CD4-positive, alpha-beta T cell treated with Interleukin-17A for 4 hours (primary cell): ENCODE results near the gene SYCE3.
"Not testable (repeated sequence)": the region's sequence is repeated elsewhere in the genome, so short reads cannot be mapped to it uniquely, and the experiment has no call there.

ENCODE experiments used
- DNase-seq: peaks from one replicate; pipeline ENCODE4 v3.0.0-alpha.2; 2020; ENCODE audit warnings: mixed read lengths

SYCE3 gene

DNA sequence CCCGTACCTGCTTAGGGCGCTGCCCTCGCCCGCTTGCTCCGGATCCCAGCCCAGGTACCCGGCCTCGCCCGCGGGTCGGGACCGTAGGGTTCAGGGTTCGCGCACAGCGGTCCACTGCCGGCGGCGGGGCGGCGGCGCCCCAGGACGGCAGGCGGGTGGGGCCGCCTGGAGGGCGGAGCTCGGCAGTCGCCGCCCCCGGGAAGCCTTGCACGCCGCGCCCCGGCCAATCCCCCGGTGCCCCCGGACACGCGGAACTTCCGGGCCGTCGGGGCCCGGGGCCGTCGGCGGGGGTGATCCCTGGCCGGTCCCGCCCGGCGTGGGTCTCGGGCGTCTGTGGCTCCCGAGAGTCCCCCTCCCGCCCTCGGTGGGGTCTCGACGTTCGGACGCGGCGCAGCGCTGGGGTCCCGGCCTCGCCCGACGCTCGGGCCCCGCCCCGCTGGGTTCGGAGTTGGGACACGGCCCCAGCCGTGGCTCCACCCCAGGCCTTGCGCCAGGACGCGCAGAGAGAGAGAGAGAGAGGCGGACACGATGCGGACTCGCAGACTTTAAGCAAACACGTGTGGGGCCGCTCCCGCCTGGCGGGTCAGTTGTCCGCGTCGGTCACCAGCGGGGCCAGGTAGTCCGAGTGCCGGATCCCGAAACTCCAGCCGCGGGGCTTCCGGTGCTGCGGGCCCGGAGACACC, 32.7 kb downstream of the SYCE3 start, which contains the start of gene TYMP:
Gene TYMP (minus strand): TSS at position 116 of the 683 bp plus-strand sequence. CDS start 303 bp downstream, outside the sequence.
- DNase-seq, result peak; percentile 75

DNA sequence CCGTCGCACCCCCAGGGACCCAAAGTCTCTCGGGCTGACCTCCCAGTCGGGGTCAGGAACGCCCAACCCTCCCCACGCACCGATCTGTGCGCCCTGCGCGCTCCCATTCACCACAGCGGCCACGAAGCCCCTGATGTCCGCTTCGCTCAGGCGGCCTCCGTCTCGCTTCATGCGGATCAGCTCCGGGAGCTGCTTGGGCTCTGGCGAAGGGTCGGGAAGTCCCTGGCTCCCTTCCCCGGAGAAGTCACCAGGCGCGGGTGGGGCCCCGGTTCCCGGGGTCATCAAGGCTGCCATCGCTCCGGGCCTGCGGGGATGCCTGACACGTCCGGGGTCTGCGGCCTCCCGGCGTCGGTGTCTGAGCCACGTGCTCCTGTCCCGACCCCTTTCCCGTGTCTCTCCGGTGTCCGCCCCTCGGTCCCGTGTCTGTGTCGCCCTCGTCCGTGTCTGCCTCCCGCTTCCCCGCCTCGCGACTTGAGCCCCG, 33.3 kb downstream of the SYCE3 start:
- DNase-seq, result no peak

DNA sequence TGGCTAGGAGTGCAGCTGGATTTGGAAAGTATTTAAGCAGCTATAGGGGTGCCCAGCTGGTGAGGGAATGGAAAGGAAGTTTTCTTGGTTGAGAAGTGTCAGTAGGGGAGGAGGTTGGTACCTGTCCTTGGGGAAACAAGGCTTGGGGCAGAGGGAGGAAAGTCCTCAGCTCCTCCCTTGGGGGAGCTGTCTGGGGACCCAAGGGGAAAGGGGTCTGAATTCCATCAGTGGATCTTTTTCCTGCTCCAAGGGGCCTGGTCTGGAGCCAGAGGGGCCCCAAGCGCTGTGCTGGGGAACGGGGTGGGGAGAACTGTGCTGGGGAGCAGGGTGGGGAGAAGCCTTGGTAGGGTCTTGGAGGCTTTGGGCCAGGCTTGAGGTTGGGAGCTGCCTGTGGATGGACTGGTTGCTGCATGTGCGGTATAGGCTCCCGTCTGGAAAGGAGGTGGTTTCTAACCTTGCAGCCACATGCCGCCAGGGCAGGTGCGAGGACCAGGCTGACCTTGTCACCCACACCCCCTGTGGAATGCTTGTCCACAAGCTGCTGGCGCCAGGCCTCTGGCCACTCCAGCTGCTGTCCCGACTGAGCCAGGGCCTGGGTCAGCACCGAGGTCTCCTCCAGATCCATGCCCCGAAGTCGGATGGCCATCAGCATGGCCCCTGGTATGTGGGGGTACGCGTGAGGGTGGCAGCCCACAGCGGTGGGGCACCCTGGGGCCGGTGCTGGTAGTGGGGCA, 33.9 kb downstream of the SYCE3 start:
- no peak for DNase-seq

DNA sequence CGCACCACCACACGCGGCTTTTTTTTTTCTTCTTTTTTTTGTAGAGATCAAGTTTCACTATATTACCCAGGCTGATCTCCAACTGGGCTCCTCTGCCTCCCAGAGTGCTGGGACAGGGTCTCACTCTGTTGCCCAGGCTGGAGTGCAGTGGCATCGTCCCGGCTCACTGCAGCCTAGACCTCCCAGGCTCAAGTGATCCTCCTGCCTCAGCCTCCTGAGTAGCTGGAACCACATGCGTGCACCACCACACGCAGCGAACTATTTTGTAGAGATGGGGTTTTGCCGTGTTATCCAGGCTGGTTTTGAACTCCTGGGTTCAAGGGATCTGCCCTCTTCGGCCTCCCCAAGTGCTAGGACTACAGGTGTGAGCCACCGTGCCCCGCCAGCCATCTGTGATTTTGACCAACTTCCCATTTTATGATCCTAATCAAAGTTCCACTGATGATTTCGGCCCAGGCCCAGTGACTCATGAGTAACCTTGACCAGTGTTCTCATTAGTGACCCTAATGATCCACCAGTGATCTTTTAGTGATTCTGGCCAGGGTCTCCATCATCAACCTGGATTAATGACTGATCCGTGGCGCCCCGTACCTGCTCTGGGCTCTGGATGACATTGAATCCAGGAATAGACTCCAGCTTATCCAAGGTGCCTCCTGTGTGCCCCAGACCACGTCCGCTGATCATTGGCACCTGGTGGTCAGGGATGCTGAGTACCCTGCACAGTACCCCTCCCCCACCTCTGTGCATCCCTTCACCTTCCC, 34.6 kb downstream of the SYCE3 start:
- DNase-seq, result no peak

DNA sequence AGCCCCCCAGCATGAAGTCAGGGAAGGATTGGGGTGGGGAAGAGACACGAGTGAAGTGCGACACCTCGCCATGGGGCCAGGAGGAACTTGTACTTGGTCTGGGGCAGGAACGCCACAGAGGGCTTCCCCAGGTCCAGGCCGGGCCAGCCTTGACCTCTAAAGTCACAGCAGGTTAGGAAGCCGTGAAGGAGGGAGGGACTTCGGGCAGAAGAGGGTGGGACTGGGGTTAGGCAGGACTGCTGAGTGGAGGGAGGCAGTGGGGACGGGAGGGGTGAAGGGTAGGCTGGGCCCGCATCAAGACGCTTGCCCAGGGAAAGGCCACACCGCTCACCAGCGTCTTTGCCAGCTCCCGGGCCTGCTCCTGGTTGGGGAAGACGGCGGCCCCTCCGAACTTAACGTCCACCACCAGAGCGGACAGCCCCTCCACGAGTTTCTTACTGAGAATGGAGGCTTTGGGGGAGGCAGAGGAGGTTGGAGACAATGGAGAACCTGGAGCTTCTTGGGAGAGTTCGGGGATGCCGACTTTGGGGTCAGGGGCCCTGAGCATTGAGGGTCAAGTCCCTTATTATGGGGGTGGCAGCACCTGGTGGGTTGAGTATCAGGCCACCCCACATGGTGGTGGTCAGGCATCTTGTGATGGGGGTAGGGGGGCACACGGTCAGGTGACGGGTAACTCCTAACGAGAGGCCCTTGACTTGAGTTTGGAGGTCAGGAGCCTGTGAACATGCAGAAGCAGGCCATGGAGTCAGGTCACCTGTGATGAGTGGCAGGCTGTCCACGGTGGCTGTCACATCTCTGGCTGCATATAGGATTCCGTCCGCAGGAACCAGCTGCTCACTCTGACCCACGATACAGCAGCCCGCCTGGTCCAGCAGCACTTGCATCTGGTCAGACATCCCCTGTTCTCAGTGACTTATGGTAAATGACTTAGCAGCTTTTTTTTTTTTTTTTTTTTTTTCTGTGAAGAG, 35.6 kb downstream of the SYCE3 start:
- peak; percentile 45 for DNase-seq

DNA sequence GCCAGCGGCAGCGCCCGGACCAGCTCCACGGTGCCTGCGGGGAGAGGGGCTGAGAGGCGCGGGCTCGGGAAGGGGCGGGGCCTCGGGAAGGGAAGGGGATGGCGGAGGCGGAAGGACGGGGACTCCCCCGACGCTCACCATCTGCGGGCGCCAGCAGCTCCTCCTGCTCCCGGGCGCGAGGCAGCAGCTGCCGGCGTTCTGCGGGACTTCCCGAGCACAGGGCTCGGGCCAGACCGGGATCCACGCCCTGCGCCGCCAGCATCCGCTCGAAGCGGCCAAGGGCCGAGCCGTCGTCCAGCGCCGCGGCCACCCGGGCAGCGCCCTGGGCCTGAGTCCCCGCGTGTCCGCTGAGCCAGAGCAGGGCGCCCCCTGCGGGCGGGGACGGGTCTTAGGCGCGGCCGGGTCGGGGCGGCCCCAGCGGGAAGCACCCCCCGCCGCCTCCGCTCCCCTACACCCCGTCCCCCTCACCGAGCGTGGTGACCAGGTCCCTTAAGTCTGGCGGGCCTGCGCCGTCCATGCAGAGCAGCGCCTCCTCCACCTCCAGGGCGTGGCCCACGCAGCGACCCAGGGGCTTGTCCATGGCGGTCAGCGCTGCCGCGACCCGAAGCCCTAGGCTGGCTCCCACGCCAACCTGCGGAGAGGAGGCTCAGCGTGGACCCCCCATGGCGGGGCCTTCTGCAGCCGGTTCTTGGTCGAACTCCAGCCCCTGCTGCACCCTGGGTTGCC, 36.4 kb downstream of the SYCE3 start:
- DNase-seq, result peak; percentile 90

DNA sequence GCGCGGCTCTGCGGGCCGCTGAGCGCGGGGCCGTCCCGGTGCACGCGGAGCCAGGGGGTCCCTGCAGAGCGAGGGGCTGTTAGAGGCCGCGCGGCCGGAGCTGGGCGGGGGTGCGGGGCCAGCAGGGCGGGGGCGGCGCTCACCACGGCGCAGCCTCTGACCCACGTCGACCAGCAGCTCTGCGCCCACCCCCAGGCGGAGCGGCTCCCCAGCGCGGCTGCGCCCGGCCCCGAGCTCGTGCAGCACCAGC, 36.9 kb downstream of the SYCE3 start:
- no peak for DNase-seq

DNA sequence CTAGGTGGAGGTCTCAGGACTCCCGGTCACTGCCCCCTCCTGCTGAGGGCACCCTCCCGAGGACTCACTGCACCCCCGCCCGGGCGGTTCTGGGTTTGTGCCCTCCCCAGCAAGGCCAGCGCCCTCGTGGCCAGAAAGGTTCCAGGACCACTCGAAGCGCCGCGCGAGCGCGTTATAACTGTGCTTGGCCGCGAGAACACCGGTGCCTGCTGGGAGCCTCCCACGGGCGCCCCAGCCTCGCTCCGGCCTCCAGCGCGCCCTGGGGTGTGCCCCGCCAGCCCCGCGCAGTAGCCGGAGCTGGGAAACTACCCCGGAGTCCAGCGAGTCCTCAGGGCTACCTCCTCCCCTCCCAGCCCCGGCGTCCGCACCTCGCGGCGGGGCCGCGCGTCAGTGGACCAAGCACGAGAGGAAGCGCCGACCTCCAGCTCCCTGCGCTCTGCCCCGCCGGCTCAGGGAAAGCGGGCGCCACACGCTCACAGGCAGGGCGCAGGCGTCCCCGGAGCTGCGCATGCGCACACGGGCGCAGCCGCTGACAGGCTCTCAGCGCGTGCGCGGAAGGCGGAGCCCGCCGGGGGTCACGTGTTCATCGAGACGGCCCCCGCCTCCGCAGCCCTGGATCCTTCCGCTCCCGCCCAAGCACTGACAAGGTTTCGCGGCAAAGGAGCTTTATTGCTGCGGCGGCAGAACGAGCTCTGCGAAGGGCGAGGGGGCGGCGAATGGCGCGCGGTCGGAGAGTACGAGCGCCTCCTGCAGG, 37.4 kb downstream of the SYCE3 start, which contains the start of gene SCO2:
Gene SCO2 (minus strand): TSS at position 495 of the 754 bp plus-strand sequence. CDS start 1,187 bp downstream, outside the sequence.
- DNase-seq, result peak; percentile 98

DNA sequence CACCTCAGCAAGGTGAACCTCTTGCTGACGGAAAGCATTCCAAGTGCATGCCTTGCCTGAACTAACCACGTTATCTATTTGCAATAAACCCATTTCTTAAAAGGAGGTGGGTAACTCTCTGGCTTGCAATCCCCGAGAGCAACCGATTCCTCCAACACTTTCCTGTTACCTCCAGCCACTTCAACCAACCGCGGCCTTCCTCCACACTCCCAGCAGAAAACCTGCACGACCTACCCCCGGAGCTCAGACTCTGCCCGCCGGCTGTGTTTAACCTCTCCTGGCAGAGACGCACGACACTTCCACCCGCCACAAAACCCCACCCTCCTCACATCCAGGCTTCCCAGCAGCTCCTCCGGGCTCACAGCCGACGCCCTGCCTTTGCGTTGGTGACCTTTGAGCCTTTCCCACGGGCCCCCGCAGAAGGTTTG, 38.0 kb downstream of the SYCE3 start:
- no peak for DNase-seq

DNA sequence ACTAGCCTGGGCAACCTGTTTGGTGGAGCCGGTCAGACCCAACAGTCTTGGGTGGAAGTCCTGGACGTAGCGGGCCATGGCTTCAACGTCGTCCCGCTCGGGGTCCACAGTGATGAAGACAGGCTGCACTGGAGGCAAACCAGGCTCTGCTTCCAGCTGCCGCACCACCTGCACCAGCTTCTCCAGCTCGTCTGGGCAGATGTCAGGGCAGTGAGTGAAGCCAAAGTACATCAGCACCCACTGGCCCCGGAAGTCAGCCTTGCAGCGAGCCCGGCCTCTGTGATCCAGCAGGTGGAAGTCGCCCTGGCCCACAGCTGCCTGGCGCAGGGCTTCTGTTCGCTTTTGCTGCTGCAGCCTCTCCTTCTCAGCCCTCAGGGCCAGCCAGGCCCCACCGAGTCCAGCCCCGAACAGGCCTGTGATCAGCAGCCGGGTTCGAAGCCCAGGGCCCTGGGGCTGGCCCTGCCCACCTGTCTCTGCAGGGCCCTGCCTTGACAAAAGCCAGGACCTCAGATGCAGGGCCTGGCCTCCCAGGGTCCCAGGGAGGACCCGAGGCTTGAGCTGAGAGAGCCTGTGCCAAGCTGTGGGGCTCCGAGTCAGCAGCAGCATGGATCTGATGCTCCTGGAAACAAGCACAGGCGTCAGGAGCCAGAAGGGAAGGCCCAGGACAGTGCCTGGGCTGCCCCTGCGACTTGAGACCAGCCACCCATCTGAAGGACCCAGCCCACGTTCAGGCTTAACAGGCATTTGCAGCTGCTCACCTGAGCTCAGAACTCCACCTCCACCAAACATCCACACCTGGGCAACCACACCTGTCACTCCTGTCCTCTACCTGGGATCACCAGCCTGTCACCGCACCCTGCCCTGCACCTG, 38.7 kb downstream of the SYCE3 start:
- no peak for DNase-seq

DNA sequence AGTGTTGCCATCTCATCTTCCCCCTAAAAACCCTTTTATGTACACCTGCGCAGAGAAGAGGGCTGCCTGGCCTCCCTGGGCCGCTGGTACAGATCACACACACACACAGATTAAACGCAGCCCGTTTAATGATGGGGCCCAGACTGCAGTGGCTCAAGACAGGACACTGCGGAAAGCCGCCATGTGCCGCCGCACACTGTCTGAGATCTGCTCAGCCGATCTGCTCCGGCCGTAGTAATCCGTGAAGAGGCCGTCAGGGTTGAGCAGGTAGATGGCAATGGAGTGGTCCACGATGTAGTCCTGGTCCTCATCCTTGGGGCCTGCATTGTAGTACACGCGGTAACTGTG, 39.3 kb downstream of the SYCE3 start:
- no peak for DNase-seq

DNA sequence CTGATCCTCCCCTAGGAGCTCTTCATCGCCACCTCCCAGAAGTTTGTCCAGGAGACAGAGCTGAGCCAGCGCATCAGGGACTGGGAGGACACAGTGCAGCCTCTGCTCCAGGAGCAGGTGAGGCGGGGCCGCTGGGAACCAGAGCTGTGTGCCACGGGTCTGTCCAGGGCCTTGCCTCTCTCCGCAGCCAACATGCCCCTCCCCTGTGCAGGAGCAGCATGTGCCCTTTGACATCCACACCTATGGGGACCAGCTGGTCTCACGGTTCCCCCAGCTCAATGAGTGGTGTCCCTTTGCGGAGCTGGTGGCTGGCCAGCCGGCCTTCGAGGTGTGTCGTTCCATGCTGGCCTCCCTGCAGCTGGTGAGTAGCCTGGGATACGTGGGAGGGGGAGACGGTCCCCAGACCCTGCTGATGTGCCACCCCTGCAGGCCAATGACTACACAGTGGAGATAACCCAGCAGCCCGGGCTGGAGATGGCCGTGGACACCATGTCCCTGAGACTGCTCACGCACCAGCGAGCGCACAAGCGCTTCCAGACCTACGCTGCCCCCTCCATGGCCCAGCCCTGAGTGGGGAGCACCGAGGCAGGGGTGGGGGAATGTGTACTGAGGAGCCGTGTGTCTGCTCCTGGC, 39.8 kb downstream of the SYCE3 start:
- no peak for DNase-seq

DNA sequence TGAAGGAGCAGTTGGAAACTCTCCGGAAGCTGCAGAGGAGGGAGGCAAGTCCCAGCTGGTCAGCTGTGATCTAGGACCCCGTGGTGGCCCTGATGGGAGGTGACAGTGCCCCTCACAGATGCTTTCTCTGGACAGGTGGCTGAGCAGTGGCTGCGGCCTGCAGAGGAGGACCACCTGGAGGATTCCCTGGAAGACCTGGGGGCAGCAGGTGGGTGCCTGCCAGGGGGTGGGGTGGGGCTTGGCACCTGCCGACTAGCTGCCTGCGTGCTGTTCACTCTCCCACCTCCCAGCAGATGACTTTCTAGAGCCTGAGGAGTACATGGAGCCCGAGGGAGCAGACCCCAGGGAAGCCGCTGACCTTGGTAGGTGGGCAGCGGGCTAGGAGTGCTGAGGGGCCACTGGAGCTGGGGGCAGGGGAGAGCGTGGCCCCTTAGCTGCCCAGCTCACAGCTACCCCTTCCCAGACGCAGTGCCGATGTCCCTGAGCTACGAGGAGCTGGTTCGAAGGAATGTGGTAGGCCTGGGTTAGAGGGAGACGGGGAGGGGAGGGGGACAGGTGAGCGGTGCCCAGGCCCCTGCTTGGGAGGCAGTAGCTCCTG, 40.4 kb downstream of the SYCE3 start:
- DNase-seq, result no peak

DNA sequence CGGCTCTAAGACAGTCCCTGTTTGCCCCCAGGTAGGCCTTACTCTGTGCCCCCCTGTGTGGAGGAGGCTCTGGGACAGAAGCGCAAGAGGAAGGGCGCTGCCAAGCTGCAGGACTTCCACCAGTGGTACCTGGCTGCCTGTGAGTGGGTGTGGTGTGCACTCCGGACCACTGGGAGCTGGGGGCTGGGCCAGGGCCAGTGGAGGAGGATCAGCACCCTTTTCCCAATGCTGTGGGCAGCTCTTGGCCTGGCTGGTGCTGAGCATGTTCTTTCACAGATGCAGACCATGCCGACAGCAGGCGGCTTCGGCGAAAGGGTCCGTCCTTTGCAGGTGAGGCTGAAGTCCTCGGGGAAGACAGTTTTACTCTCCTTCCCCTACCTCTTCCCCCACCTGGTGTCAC, 41.0 kb downstream of the SYCE3 start:
- no peak for DNase-seq

DNA sequence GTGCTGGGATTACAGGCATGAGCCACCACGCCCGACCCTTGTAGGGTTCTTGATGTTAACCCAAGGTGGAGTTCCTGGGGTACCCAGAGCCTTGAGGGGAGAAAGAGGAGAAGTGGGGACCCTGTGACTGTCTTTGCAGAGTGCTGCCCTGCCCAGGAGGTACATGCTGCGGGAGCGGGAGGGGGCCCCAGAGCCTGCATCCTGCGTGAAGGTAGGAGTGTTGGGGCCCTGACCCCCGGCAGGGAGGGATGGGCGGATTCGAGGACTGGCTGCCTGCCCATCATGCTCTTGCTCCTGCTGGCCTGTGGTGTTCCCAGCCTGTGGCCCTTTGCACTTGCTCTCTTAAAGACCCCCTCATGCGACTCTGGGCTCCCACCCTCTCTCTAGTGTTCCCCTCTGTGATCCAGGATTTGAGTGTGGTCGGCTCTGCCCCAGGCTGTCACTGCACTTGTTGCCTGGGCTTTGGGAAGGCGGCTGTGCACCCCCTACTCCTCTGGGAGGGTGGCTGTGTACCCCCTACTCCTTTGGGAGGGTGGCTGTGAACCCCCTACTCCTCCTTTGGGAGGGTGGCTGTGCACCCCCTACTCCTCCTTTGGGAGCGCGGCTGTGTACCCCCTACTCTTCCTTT, 41.8 kb downstream of the SYCE3 start:
- DNase-seq, result no peak

DNA sequence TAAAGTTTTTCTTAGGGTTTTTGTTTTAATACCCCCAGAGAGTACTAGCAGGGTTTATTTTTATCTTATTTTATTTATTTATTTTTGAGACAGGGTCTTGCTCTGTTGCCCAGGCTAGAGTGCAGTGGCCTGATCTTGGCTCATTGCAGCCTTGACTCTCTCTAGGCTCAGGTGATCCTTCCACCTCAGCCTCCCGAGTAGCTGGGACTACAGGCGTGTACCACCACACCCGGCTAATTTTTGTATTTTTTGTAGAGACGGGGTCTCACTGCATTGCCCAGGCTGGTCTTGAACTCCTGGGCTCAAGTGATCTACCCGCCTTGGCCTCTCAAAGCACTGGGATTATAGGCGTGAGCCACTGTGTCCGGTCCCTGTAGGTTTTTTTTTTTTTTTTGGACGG, 42.5 kb downstream of the SYCE3 start:
- not testable (repeated sequence) for DNase-seq

DNA sequence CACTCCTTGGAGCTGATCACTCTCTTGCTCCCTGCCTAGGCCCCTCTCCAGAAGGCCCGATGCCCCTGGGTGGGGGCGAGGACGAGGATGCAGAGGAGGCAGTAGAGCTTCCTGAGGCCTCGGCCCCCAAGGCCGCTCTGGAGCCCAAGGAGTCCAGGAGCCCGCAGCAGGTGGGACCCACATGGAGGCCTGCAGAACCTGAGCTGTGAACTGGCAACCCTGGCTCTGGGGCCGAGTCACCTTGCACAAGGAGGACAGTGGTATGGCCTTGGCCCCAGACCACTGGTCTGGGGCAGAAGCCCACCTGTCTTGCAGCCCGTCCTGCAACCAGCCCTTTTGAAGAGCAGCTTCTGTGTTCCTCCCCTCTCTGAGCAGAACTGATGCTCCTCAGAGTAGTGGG, 43.6 kb downstream of the SYCE3 start:
- no peak for DNase-seq

DNA sequence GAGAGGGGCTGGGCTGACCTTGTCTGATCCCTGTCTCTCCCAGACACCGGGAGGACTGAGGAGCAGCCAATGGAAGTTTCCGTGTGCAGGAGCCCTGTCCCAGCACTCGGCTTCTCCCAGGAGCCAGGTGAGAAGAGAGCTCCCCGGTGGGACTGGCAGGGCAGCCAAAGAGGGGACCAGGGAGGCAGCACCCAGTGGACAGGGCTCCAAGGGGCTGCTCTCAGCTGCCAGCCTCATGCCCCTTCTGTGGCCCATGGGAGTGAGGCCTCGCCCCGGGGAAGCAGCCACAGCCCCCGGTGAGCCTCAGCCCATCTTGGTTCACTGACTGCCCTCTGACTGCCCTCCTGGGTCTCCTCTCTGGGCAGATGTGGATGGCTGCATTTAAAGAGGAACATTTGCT, 44.1 kb downstream of the SYCE3 start:
- no peak for DNase-seq
